Putamen (tissue), 1 donor: ENCODE results near the gene ARHGAP22.

Experiments used
- DNase-seq: peaks from one replicate; pipeline ENCODE4 v3.0.0-alpha.2; 2016; ENCODE audit warnings: low spot score

The ARHGAP22 gene

GRCh38 chr10:48477616-48478015, 127.3 kb downstream of the ARHGAP22 start:
- DNase-seq = no peak

DNA sequence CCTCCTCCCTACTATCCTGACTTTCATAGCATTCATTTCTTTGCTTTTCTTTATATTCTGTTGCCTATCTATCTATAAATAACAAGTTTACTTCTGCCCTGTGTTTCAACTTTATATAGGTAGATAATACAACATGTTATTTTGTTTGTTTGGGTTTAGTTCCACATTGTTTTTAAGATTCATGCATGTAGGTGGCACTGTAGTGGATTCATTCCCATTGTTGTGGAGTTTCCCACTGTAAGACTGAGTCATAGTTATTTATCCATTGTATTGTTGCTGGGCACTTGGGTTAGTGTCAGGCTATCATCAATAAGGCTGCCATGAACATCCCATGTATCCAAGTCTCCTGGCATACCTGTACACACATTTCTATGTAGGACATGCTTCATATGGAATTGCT, 127.7 kb downstream of the ARHGAP22 start:
- no peak for DNase-seq

DNA sequence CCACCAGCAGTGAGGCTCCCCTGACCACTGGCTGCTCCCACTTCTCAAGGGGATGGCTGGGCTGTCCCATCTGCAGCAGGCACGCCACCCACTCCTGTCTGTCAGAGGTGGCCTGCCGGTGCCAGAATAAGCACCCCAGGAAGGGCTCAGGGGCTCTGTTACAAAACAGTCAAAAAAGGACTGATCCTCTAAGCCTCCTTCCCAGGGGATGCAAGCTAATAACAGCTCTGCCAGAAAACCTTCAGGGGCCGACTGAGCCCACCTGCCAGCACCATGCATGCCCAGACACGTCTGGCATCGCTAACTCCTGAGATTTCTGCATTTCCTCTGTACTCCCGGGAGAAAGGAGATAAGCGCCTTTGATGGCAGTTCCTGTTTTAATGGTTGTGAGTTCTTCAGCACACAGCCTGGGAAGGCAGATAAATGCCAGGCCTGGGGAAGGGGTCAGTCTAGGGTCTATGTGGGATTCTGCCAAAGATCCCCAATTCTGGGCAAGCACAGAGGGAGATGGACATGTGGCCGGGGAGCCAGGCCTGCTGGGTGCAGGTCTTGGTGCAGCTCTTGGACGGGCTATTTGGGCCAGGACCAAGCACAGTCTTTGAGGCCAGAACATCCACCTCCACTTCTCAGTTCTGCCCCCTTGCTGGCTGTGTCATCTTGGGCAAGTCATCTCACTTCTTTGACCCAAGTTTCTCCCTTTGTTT, 128.4 kb downstream of the ARHGAP22 start:
- no peak for DNase-seq

DNA sequence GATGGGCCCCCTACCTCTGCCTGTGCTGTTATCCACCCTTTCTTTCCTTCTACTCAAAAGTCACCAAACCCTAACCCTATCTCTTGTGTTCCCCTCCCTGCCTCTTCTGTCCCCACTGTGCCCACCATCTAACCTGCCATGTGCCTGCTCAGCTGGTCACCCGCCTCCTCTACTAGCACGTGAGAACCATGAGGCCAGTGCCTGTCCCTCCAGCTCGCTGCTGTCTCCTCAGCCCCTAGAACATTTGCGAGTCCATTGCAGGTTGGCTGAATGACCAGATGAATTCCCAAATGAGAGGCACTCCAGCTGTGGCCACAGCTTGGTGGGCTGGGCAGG, 129.0 kb downstream of the ARHGAP22 start:
- no peak for DNase-seq

GRCh38 chr10:48474765-48475365, 130.0 kb downstream of the ARHGAP22 start:
- no peak for DNase-seq

DNA sequence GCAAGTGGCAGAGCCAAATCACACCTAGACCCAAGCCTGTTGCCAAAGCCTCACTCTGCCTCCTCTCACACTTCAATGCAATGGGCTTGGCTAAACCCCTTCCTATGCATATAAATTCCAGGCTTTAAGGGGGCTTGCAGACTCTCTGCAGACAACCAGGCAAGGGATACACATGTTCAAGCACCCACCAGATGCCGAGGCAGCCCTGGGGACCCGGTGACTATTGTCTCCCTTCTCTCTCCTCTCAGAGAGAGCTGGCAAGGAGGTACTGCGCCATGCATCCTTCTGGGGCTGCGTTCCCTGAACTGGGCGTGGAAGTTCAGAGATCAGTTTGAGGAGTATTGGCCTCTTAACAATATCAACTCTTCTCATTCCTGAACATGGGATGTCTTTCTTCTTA, 131.2 kb downstream of the ARHGAP22 start:
- DNase-seq = no peak

DNA sequence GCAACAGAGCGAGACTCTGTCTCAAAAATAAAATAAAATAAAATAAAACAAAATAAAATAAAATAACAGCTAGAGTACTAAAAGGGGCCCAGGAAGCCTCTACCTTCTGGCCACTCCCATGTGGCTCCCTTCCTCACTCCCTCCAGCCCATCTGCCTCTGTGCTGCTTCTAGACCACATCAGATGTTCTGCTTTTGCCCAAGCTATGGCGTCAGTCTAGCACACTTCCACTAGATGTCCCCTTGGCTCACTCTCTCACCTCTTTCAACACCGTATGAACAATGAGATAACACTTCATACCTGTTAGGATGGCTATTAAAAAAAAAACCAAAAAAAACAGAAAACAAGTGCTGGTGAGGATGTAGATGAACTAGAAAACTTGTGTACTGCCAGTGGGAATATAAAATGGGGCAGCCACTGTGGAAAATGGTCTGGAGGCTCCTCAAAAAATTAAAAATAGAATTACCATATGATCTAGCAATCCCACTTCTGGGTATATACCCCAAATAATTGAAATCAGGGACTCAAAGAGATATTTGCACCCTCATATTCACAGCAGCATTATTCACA, 132.3 kb downstream of the ARHGAP22 start:
- DNase-seq = no peak

- no peak for DNase-seq
Observed at GRCh38 chr10:48470893-48471805, 133.7 kb downstream of the ARHGAP22 start.

- peak; percentile 54 for DNase-seq
Observed at GRCh38 chr10:48470115-48470892, 134.6 kb downstream of the ARHGAP22 start.

GRCh38 chr10:48469516-48470020, 135.3 kb downstream of the ARHGAP22 start:
- DNase-seq = no peak

DNA sequence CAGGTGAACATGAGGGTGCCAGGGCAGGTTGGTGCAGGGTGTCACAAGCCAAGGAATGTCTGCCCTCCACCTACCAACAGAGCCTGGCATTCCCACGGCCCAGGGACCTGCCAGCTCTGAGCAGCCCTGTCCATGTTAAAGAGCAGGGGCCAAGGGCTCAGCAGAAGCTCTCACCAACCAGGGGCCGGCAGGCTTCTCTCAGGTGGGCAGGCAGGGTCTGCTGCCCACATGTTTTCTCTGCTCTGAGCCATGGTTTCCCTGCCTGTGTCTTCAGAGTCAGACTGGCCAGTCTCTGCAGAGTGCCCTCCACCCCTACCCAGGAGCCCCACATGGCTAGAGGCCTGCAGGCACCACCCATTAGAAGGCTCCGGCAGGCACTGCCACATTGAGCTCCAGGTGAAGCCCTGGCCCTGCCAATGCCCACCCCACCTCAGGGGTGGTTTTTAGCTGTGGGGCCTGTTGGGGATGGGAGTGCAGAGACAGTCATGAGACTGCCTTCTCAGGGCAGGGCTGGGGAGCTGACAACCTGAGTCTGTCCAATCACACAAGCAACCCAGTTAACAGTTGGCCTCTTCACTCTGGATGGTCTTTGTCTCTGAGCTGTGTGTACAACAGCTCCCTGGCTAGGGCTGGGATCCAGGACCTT, 135.9 kb downstream of the ARHGAP22 start:
- DNase-seq = no peak

DNA sequence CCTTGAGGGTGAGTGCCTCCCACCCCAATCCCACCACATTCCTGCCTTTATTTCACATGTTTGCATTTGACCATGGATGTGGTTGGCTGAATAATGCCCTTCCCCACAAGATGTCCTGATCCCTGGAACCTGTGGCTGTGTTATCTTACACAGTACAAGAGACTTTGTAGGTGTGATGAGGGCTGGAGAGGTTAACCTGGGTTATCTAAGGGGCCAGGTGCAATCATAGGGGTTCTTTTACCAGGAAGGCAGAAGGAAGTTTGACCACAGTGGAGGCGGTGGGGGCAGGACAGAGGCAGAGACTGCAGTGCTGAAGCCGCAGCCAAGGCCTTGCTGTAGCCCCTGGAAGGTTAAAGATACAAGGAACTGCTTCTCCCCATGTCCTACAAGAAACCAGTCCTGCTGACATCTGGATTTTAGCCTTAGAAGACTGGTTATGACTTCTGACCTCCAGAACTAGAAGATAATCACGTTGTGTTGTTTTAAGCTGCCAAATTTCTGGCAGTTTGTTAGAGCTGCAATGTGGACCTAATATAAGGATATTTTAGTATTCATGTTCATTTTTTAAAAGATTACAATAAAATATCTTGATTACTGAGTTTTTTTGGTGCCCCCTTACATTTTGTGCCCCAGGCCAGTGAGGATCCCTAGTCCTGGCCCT, 136.6 kb downstream of the ARHGAP22 start:
- DNase-seq = no peak

DNA sequence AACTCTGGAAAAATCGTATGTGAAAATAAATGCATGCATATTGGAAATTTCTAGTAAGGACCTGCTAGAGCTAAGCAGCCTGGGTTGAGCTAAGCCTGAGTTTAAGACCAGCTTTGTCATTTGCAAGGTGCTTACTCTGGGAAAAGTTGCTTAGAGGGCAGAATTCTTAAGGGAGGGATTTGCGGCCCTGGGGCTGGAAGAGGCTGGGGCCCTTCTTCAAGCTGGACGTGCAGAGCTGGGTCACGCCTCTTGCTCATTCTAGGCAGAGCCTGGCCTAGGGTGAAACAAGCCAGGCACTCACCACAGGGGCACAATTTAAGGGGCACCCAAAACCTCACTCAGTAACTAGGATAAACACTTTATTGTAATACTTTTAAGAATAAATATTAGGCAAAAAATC, 137.2 kb downstream of the ARHGAP22 start:
- DNase-seq = no peak

- no peak for DNase-seq
Observed at GRCh38 chr10:48466611-48467240, 138.1 kb downstream of the ARHGAP22 start.

- no peak for DNase-seq
Observed at GRCh38 chr10:48465860-48466521, 138.9 kb downstream of the ARHGAP22 start.

GRCh38 chr10:48464871-48465736, 139.8 kb downstream of the ARHGAP22 start:
- DNase-seq = peak; percentile 49

DNA sequence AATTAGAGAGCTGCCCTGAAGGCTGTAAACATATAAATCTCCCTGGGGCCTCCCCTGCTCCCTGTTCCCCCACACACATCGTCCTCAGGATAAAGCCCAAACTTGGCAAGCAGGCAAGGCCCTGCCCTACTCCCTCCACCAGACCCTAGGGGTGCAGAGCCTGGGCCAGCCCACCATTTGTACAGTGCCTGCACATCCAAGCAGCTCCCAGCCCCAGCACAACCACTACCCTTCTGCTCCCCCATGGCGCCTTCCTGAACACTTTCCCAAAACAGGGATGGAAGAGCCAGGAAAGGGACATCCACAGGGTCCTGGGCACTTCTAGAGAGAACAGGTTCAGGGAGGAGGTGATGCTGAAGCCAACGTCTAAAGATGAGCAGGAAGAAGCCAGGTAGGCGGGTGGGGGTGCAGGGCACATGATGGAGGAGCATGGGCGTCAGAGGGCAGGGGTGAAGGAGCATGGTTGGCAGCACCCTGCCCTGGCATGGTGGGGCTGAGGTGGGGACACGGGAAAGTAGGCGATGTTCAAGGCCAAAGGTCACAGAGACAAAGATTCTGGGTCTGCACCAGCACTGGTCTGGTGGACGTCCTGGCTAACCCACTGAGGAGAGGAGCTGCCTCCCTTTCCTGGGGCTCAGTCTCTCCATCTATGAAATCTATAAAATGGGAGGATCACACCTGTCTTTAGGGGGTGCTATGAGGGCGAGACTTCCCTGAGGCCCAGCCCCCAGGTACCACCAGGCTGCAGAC, 140.6 kb downstream of the ARHGAP22 start:
- DNase-seq = no peak
